HEK293 (cell line): ENCODE data around the gene ATG4A.

ENCODE experiments used
- CTCF ChIA-PET: fragments of 350-600 bp; formaldehyde crosslinking; extraction: SDS; loops from one replicate; lab custom pipeline; 2021; ENCODE audit warnings: antibody characterized with exemption; lab: Yijun Ruan, JAX
- POLR2A ChIA-PET: fragments of 300-600 bp; formaldehyde crosslinking; extraction: SDS; loops from one replicate; lab custom pipeline; 2020; ENCODE audit warnings: antibody characterized with exemption, inconsistent platforms; lab: Yijun Ruan, JAX
- H3K27ac ChIP-seq: fragments of 200-500 bp; sonication (Bioruptor generic); 2 replicates; pipeline ENCODE4 v1.5.1; 2014; ENCODE audit warnings: low read depth, low read length, control low read depth, inconsistent platforms; ENCODE audit errors: extremely low read depth
- H3K36me3 ChIP-seq, 2 experiments: fragments of 200-500 bp in 1 of 2; sonication (Bioruptor generic) in 1 of 2; 1 replicate in 1 of 2; 2 replicates in 1 of 2; pipeline ENCODE4 v1.5.1; 2014 to 2017; ENCODE audit warnings: inconsistent platforms in 2 of 2, low read length in 2 of 2; ENCODE audit not compliant: control insufficient read depth in 2 of 2, insufficient read depth in 1 of 2
- H3K4me1 ChIP-seq: fragments of 200-500 bp; sonication (Bioruptor generic); 2 replicates; pipeline ENCODE4 v1.5.1; 2014; ENCODE audit warnings: mild to moderate bottlenecking, low read length, inconsistent platforms; ENCODE audit not compliant: control insufficient read depth, insufficient read depth
- H3K4me3 ChIP-seq: 2 replicates; pipeline ENCODE4 v1.5.1; 2011; ENCODE audit warnings: low read depth, mild to moderate bottlenecking, control low read depth, low read length, moderate library complexity
- H3K9me3 ChIP-seq: fragments of 200-500 bp; sonication (Bioruptor generic); 2 replicates; pipeline ENCODE4 v1.5.1; 2014; ENCODE audit warnings: low read depth, low read length, inconsistent platforms; ENCODE audit not compliant: control insufficient read depth, insufficient read depth
- HOXD13 ChIP-seq: sonication (generic); formaldehyde crosslinking; IDR thresholded peaks from 2 replicates; pipeline ENCODE4 v1.8.0; 2022; ENCODE audit warnings: missing genetic modification reagents, borderline replicate concordance
- KLF1 ChIP-seq: fragments of 450-650 bp; formaldehyde crosslinking; IDR thresholded peaks from 2 replicates; pipeline ENCODE4 v1.5.1; 2016; ENCODE audit warnings: missing biosample characterization, missing genetic modification characterization
- SP3 ChIP-seq: fragments of 450-650 bp; formaldehyde crosslinking; IDR thresholded peaks from 2 replicates; pipeline ENCODE4 v1.5.1; 2016; ENCODE audit warnings: missing biosample characterization, missing genetic modification characterization
- SP7 ChIP-seq: fragments of 450-650 bp; formaldehyde crosslinking; IDR thresholded peaks from 2 replicates; pipeline ENCODE4 v1.5.1; 2016; ENCODE audit warnings: missing biosample characterization, missing genetic modification characterization
- TCF7L2 ChIP-seq: IDR thresholded peaks from 2 replicates; pipeline ENCODE4 v1.6.1; 2011; ENCODE audit warnings: low read depth, mild to moderate bottlenecking, inconsistent platforms, low read length, moderate library complexity, borderline replicate concordance
- WT1 ChIP-seq: fragments of 450-650 bp; formaldehyde crosslinking; IDR thresholded peaks from 2 replicates; pipeline ENCODE4 v1.5.1; 2016; ENCODE audit warnings: missing biosample characterization, missing genetic modification characterization
- YY1 ChIP-seq: fragments of 450-650 bp; formaldehyde crosslinking; IDR thresholded peaks from 2 replicates; pipeline ENCODE4 v1.5.1; 2018; ENCODE audit warnings: missing biosample characterization, missing genetic modification characterization
- ZBTB7A ChIP-seq: fragments of 450-650 bp; formaldehyde crosslinking; IDR thresholded peaks from 2 replicates; pipeline ENCODE4 v1.5.1; 2016; ENCODE audit warnings: low read depth, missing biosample characterization, missing genetic modification characterization
- ZNF184 ChIP-seq: fragments of 450-650 bp; IDR thresholded peaks from 2 replicates; pipeline ENCODE4 v1.5.1; 2018; ENCODE audit warnings: missing biosample characterization, mild to moderate bottlenecking, missing genetic modification characterization
- ZNF214 ChIP-seq: fragments of 450-650 bp; formaldehyde crosslinking; IDR thresholded peaks from 2 replicates; pipeline ENCODE4 v1.5.1; 2017; ENCODE audit warnings: missing biosample characterization, mild to moderate bottlenecking, missing genetic modification characterization, borderline replicate concordance
- ZNF366 ChIP-seq: fragments of 450-650 bp; formaldehyde crosslinking; conservative IDR thresholded peaks from 2 replicates; pipeline ENCODE4 v1.5.1; 2016; ENCODE audit warnings: missing biosample characterization, missing genetic modification characterization
- ZNF510 ChIP-seq: fragments of 450-650 bp; formaldehyde crosslinking; IDR thresholded peaks from 2 replicates; pipeline ENCODE4 v1.5.1; 2018; ENCODE audit warnings: mild to moderate bottlenecking, missing genetic modification characterization, missing biosample characterization; ENCODE audit not compliant: insufficient replicate concordance
- ZNF521 ChIP-seq: fragments of 450-650 bp; formaldehyde crosslinking; IDR thresholded peaks from 2 replicates; pipeline ENCODE4 v1.5.1; 2017; ENCODE audit warnings: missing biosample characterization, mild to moderate bottlenecking, missing genetic modification characterization
- ZNF558 ChIP-seq: fragments of 450-650 bp; formaldehyde crosslinking; IDR thresholded peaks from 2 replicates; pipeline ENCODE4 v1.5.1; 2016; ENCODE audit warnings: missing biosample characterization, missing genetic modification characterization
- ZNF791 ChIP-seq: fragments of 450-650 bp; formaldehyde crosslinking; IDR thresholded peaks from 2 replicates; pipeline ENCODE4 v1.5.1; 2016; ENCODE audit warnings: missing biosample characterization, missing genetic modification characterization
- ZNF792 ChIP-seq: fragments of 450-650 bp; formaldehyde crosslinking; IDR thresholded peaks from 2 replicates; pipeline ENCODE4 v1.5.1; 2016; ENCODE audit warnings: missing biosample characterization, missing genetic modification characterization
- ZSCAN30 ChIP-seq: fragments of 450-650 bp; IDR thresholded peaks from 2 replicates; pipeline ENCODE4 v1.5.1; 2018; ENCODE audit warnings: missing biosample characterization, mild to moderate bottlenecking, missing genetic modification characterization, moderate library complexity
- TF ChIP-seq, protein P1 (sequence below): fragments of 450-650 bp; formaldehyde crosslinking; IDR thresholded peaks from 2 replicates; pipeline ENCODE4 v1.5.1; 2016; ENCODE audit warnings: missing biosample characterization, missing genetic modification characterization
- TF ChIP-seq, protein P2 (sequence below): fragments of 450-650 bp; formaldehyde crosslinking; IDR thresholded peaks from 2 replicates; pipeline ENCODE4 v1.5.1; 2016; ENCODE audit warnings: missing biosample characterization, missing genetic modification characterization
- TF ChIP-seq, protein P3 (sequence below): fragments of 450-650 bp; formaldehyde crosslinking; IDR thresholded peaks from 2 replicates; pipeline ENCODE4 v1.5.1; 2016; ENCODE audit warnings: missing biosample characterization, missing genetic modification characterization
- TF ChIP-seq, protein P4 (sequence below): fragments of 450-650 bp; formaldehyde crosslinking; IDR thresholded peaks from 2 replicates; pipeline ENCODE4 v1.5.1; 2016; ENCODE audit warnings: missing biosample characterization, missing genetic modification characterization
- TF ChIP-seq, protein P5 (sequence below): fragments of 450-650 bp; formaldehyde crosslinking; optimal IDR thresholded peaks from 2 replicates; pipeline ENCODE3; 2016; ENCODE audit warnings: missing biosample characterization, mild to moderate bottlenecking, missing genetic modification characterization

The ATG4A gene

DNA sequence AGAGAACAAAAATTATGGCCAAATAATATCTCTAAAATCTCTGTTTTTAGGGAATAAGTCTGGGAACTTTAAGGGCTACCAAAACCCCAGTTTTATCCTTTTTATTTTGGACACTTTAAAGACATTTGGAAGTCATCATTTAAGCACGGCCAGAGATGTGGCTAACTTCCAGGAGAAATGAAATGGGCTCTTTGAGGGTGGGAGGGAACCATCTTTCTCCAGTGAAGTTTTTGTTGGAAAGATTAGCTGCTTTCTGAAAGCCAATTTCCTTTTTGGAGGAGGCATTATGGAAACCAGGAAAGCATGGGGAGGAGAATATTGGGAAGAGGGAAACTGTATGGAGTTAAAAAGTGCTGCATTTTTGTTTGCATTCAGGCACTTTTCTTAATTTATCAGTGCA is 41.9 kb upstream of the ATG4A start:
- Histone ChIP-seq H3K4me3 (no peak overlapping the region), H3K36me3 (no peaks in the 10 kb centered on the region), H3K9me3 (no peaks in the 10 kb centered on the region), H3K27ac (no peak overlapping the region), H3K4me1 (no peaks in the 10 kb centered on the region)
- TF ChIP-seq ZNF791 (tag by site-specific recombination) (no peak), TCF7L2 (no peak), WT1 (tag by site-specific recombination) (no peak), HOXD13 (no peak), SP3 (no peak), ZNF558 (no peak), SP7 (tag by site-specific recombination) (no peak)
- TF ChIP-seq, protein P1, sequence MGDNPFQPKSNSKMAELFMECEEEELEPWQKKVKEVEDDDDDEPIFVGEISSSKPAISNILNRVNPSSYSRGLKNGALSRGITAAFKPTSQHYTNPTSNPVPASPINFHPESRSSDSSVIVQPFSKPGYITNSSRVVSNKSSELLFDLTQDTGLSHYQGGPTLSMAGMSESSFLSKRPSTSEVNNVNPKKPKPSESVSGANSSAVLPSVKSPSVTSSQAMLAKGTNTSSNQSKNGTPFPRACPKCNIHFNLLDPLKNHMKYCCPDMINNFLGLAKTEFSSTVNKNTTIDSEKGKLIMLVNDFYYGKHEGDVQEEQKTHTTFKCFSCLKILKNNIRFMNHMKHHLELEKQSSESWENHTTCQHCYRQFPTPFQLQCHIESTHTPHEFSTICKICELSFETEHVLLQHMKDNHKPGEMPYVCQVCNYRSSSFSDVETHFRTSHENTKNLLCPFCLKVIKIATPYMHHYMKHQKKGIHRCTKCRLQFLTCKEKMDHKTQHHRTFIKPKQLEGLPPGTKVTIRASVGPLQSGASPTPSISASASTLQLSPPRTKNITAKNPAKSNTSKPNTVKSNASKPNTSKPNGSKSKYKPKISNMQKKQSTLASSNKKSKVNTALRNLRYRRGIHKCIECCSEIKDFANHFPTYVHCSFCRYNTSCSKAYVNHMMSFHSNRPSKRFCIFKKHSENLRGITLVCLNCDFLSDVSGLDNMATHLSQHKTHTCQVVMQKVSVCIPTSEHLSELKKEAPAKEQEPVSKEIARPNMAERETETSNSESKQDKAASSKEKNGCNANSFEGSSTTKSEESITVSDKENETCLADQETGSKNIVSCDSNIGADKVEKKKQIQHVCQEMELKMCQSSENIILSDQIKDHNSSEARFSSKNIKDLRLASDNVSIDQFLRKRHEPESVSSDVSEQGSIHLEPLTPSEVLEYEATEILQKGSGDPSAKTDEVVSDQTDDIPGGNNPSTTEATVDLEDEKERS (tag by site-specific recombination): no peak
- TF ChIP-seq, protein P2, sequence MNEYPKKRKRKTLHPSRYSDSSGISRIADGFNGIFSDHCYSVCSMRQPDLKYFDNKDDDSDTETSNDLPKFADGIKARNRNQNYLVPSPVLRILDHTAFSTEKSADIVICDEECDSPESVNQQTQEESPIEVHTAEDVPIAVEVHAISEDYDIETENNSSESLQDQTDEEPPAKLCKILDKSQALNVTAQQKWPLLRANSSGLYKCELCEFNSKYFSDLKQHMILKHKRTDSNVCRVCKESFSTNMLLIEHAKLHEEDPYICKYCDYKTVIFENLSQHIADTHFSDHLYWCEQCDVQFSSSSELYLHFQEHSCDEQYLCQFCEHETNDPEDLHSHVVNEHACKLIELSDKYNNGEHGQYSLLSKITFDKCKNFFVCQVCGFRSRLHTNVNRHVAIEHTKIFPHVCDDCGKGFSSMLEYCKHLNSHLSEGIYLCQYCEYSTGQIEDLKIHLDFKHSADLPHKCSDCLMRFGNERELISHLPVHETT (tag by site-specific recombination): no peak
- TF ChIP-seq, protein P3, sequence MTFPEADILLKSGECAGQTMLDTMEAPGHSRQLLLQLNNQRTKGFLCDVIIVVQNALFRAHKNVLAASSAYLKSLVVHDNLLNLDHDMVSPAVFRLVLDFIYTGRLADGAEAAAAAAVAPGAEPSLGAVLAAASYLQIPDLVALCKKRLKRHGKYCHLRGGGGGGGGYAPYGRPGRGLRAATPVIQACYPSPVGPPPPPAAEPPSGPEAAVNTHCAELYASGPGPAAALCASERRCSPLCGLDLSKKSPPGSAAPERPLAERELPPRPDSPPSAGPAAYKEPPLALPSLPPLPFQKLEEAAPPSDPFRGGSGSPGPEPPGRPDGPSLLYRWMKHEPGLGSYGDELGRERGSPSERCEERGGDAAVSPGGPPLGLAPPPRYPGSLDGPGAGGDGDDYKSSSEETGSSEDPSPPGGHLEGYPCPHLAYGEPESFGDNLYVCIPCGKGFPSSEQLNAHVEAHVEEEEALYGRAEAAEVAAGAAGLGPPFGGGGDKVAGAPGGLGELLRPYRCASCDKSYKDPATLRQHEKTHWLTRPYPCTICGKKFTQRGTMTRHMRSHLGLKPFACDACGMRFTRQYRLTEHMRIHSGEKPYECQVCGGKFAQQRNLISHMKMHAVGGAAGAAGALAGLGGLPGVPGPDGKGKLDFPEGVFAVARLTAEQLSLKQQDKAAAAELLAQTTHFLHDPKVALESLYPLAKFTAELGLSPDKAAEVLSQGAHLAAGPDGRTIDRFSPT (tag by site-specific recombination): no peak
- POLR2A ChIA-PET: no interaction called here
- CTCF ChIA-PET: interaction anchor here (1.4 kb wide), 1 partner anchor 10 kb away, joined by 3 read pairs; no protein-coding TSS in a partner anchor

DNA sequence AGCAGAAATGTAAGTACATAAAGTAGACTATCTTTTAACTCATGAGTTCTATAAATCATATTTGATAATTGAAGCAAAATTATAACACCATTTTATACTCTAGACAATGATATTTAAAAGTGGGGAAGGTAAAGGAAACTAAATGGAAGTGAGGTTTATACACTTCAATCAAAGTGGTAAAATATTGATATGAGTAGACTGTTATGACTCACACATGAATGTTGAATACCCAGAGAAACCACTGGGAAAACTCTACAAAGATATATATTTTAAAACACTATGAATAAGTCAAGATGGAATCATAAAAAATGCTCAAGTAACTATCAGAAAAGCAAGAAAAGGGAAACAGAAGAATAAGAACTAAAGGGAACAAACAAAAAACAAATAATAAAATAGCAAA is 38.4 kb upstream of the ATG4A start:
- Histone ChIP-seq H3K9me3 (no peaks in the 10 kb centered on the region), H3K36me3 (no peaks in the 10 kb centered on the region)
- TF ChIP-seq ZNF214 (tag by site-specific recombination) (no peak), ZBTB7A (no peak), YY1 (tag by site-specific recombination) (no peak), ZNF510 (tag by site-specific recombination) (no peak)
- TF ChIP-seq, all 188 proteins: peak for 0
- ChIA-PET POLR2A (no interaction called here), CTCF (interaction anchor here (0.6 kb wide), 1 partner anchor 147 kb away, joined by 3 read pairs; no protein-coding TSS in a partner anchor)
- H3K4me1 ChIP-seq: no peaks in the 10 kb centered on the region
- H3K27ac ChIP-seq: no peak overlapping the region
- H3K4me3 ChIP-seq: no peak overlapping the region

DNA sequence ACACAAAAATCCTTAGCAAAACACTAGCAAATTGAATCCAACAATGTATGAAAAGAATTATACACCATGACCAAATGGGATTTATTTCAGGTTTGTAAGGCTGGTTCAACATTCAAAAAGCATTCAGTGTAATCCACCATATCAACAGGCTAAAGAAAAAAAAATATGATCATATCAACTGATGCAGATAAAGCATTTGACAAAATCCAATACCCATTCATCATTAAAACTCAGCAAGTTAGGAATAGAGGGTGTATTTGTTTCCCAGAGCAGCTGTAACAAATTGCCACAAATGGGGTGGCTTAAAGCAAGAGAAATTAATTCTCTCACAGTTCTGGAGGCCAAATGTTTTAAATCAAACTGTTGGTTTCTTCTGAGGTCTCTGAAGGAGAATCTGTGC is 36.0 kb upstream of the ATG4A start:
- Histone ChIP-seq H3K36me3 (no peaks in the 10 kb centered on the region), H3K27ac (no peak overlapping the region), H3K9me3 (no peaks in the 10 kb centered on the region), H3K4me3 (no peak overlapping the region), H3K4me1 (no peaks in the 10 kb centered on the region)
- ChIA-PET CTCF (interaction anchor here (0.7 to 1.0 kb wide), 2 partner anchors 13 to 1447 kb away, joined by 3 to 4 read pairs; no protein-coding TSS in a partner anchor), POLR2A (no interaction called here)
- TF ChIP-seq ZNF184 (tag by site-specific recombination): no peak
- no peak for TF ChIP-seq ZNF791 (tag by site-specific recombination)
- no peak for TF ChIP-seq ZNF792
- no peak for TF ChIP-seq ZNF521
- TF ChIP-seq WT1 (tag by site-specific recombination): no peak
- TF ChIP-seq ZSCAN30 (tag by site-specific recombination): no peak
- TF ChIP-seq, protein P4, sequence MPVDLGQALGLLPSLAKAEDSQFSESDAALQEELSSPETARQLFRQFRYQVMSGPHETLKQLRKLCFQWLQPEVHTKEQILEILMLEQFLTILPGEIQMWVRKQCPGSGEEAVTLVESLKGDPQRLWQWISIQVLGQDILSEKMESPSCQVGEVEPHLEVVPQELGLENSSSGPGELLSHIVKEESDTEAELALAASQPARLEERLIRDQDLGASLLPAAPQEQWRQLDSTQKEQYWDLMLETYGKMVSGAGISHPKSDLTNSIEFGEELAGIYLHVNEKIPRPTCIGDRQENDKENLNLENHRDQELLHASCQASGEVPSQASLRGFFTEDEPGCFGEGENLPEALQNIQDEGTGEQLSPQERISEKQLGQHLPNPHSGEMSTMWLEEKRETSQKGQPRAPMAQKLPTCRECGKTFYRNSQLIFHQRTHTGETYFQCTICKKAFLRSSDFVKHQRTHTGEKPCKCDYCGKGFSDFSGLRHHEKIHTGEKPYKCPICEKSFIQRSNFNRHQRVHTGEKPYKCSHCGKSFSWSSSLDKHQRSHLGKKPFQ (tag by site-specific recombination): no peak
- no peak for TF ChIP-seq ZNF366 (tag by site-specific recombination)
- TF ChIP-seq, protein P5, sequence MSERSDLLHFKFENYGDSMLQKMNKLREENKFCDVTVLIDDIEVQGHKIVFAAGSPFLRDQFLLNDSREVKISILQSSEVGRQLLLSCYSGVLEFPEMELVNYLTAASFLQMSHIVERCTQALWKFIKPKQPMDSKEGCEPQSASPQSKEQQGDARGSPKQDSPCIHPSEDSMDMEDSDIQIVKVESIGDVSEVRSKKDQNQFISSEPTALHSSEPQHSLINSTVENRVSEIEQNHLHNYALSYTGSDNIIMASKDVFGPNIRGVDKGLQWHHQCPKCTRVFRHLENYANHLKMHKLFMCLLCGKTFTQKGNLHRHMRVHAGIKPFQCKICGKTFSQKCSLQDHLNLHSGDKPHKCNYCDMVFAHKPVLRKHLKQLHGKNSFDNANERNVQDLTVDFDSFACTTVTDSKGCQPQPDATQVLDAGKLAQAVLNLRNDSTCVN (tag by site-specific recombination): no peak
- TF ChIP-seq KLF1 (tag by site-specific recombination): no peak
